Measurements from ENCODE around the gene HS3ST3A1.

Gene HS3ST3A1

DNA sequence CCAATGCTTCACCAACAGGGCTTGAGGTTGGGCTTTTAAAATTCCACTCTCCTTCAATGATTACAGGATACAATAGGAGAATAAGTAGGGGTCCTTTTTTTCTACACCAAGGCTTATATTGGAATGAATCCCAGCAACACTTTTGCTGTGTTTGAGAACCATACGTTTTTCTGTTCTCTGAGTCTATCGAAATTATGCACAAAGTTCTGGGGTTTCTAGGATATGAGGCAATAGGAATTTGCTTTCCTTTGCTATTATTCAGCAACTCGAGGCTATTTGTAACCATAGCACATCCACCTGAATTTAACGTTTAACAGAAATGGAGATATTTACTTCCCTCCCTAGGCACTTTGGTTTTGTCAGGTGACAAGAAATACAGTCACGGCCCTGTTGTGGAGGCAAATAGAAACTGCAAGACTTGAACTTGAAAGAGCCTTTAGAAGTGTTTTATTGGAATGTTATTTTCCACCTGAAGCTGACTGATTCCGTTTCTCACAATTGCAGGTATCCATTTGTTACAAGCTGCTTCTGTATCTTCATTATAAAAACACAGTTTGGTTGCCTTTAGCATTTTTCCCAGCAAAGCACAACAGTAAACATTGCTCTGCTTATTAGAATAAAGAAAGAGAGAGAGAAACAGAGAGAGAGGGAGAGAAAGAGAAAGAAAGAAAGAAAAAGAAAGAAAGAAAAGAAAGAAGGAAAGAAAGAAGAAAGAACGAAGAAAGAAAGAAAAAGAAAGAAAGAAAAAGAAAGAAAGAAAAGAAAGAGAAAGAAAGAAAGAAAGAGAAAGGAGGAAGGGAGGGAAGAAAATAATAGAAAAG, 109.6 kb downstream of the HS3ST3A1 start:
- DNase-seq (ENCODE audit: low read depth): no peak

DNA sequence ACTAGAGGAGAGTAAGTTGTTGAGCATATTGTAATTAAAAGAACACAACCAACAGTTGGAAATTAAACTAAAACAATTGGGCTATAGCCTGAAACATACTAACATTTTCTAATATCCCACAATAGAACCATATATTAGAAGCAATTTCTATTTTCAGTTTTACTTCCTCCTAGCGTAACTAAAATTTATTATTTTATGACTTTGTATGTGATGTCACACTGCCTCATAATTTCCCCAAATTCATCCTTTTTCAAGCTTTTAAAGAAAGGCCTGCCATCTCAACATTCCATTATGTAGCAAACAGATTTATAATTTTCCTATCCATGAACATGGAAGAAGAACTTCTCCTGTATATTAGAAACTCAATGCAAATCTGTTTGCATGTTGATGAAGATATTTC, 110.2 kb downstream of the HS3ST3A1 start:
- DNase-seq (ENCODE audit: low read depth): no peak

DNA sequence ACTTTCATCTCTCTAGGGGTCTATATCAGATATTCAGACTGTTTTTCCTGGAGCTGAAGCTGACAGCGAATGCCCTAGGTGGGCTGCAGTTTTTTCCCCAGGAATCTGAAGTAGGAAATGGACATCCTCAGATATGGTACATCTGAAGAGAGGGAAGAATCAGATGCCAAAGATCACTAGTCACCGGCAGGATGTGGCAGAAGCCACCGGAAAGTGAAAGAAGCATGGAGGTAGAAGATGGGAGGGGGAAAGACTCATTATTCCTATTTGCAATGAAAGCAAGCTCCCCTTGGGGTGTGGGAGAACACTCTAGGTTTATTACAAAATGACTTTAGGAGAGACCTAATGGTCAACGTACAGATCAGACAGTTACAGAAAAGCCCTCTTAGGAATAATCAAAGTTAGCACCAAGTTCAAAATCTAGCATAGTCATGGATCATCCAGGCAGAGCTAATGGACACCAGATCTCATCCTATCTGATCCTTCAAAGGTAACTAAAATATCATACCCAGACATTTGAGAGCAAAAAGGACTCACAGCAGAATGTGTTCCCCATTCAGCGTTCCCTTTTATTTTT, 110.7 kb downstream of the HS3ST3A1 start:
- no peak for DNase-seq (ENCODE audit: low read depth)

DNA sequence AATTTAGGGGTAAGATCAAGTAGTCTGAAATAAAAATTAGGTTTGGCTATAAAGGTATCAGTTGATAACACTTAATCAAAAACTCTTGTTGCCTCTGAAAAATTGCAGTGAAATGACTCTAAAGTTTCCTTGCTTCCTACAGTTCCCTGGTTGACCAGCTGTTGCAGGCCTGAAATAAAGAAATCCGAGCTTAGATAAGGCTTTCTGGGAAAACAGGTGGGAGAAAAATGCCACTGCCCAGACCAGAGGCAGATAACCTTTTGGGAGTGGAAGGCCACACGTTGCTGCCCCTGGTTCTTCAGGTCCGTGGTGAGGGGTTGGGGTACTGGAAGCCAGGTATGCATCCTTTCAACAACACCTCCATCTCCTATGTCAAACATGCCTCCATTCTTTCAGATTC, 111.3 kb downstream of the HS3ST3A1 start:
- DNase-seq (ENCODE audit: low read depth): no peak

DNA sequence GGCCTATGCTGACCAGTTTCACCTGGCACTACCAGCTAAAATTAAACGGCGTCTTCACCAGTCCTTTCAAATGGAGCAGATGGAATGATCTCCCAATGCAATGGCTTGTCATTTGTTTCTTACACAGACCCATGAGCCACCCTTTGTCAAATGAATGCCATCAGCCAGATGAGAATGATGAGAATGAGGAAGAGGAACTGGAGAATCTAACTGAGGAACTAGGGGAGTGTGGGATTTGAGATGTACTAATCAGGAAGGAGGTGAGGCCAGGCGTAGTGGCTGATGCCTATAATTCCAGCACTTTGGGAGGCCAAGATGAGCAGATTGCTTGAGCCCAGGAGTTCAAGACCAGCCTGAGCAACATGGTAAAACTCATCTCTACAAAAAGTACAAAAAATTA, 116.4 kb downstream of the HS3ST3A1 start:
- no peak for DNase-seq (ENCODE audit: low read depth)

DNA sequence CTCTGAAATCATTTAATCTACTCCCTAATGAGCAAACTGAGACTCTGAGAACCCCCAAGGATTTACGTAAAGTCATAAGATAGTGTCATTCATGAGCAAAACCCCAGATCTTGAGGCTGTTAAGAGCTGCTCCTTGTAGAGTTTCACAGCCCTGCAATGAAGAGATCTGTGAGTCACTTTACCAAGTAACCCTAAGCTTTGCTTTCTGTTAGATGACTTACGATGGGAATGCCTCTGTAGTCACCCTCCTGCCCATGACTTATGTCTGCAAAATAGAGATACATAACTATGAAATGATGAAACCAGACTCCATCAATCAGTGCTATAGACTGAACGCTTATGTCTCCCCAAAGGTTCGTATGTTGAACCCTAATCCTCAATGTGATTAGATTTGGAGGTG, 117.7 kb downstream of the HS3ST3A1 start:
- no peak for DNase-seq (ENCODE audit: low read depth)

DNA sequence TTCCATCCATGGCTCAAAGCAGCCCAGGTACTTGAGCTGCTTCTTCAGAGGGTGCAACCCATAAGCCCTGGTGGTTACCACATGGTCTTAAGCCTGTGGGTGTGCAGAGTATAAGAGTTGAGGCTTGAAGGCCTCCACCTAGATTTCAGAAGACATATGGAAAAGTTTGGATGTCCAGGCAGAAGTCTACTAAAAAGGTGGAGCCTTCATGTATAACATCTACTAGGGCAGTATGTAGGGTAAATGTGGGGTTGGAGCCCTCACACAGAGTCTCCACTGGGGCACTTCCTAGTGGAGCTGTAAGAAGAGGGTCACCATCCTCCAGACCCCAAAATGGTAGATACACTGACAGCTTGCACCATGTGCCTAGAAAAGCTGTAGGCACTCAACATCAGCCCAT, 120.9 kb downstream of the HS3ST3A1 start:
- DNase-seq (ENCODE audit: low read depth): no peak

DNA sequence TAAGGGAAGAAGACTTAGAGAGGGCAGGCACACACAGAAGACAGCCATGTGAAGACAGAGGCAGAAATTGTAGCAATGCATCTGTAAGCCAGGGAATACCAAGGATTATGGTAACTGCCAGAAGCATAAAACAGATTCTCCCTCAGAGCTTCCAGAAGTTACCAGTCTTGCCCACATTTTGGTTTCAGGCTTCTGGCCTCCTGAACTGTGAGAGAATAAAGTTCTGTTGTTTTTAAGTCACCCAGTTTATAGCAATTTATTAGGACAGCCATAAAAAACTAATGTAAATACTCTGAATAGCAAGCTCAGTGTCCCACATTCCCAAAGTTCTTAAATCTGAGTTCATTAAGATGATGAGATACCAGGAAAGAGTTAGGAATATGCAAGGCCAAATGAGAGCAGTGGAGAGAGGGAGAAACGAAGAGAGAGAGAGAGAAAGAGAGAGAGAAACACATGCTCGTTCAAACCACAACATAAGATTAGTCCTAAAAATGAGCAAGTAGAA, 123.4 kb downstream of the HS3ST3A1 start:
- no peak for DNase-seq (ENCODE audit: low read depth)

DNA sequence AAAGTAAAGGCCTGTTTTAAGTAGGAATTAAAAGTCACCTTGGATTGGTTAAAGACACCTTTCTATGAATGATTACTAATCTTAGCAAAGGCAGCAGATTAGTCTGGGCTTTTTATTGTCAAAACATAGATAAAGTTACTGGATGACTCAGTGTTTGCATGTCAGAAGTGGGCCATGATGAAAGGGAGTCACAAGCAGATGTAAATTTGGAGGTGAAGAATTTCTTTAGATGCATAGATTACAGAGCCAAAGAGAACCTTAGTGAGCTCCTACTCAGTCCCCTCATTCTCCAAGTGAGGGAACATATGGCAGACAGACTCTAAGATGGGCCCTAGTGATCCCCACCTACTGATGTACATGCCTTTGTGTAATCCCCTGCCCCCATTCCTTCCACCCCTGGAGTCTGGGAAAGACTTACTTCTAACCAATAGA, 124.5 kb downstream of the HS3ST3A1 start:
- no peak for DNase-seq (ENCODE audit: low read depth)

DNA sequence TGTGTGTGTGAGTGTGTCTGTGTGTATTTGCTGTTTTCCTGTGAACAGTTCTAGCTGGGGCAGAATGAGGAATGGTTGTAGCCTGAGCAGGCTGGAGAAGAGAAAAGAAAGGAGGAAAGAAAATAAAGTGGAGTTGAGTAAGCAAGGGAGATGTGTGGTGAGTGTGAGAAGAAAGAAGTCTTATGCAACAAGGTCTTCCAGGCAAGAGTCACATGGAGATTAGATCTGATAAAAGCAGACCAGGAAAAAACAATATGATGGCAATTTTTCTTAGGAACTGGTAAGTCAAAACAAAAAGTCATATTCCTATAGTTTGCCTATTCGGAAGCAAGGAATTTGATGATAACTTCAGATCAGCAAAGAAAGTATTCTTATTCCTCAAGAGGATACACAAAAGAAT, 125.0 kb downstream of the HS3ST3A1 start:
- no peak for DNase-seq (ENCODE audit: low read depth)

DNA sequence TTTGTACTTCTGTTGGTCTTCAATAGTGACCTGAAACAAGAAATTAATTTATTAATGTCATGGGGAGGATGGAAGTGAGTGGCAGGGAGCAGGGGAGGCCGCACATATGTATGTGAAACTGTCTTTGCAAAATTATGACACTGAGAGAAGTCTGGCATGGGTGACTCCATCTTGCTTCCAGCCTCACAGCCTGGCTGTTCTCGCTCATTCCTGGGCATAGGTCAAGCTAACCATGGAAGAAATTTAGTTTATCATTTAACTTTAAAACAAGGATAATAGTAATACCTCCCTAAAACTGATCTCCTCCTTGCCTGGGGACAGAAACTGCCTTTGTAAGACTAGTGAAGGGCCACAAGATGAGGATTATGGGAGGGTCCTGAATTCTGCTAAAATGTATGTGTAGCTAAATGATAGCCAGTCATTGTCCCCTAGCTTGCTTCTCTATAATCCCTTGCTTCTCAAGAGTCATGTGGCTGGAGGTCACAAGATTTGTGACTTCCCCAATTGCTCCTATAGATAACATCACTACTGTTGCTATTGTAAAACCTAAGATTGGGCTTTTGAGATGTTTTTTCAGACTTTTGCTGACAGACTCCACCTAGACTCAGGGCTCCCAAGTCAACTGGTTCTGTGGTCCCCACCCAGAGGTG, 126.0 kb downstream of the HS3ST3A1 start:
- no peak for DNase-seq (ENCODE audit: low read depth)

DNA sequence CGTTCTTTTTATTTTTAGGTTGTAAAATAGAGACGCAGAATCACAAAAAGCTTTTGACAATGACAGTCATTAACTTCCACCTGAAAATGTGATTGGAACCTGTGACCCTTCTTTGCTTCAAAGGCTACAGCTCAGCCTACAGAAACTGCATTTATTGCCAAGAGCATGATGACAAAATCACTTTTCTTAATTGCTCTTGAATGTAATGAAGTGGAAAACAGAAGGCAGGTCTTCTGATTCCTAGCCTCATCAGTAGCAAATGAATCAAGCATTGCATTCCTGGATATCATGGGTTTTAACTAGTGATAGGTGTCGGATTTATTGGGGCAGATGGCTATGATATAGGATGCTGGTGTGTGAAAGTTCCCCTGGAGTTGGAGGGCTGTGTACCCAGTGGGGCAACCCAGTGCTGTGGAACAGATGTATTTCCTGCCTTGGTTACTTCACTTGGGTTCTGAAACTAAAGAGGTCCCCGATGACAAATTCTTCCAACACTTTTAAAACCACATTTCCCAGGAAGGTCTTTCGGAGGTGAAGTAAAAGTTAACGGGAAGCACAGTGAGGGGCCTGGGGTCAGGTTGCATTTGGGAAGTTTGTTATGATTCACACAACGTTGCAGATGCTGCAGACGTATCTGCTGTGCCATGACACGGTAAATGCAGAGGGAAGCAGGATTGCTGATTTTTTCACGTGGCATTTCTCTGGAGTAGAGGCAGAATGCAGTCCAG, 127.5 kb downstream of the HS3ST3A1 start:
- no peak for DNase-seq (ENCODE audit: low read depth)

DNA sequence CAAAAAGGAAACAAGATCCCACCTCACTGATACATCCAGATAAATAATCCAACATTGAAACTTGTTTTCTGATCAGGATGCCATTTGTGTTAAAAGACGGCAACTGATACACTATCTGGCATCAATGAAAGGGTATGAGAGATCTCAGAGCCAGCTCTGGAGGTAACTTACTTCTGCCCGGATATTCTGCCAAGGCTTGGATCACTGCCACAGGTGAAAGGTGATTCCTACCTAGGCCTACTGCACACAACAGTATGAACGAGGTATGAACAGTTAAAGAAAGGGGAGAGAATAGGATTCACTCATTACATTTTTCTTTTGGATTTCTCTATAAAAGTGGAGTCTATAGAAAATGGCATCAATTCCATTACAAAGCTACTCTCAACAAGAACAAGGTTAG, 136.1 kb downstream of the HS3ST3A1 start:
- DNase-seq (ENCODE audit: low read depth): no peak

DNA sequence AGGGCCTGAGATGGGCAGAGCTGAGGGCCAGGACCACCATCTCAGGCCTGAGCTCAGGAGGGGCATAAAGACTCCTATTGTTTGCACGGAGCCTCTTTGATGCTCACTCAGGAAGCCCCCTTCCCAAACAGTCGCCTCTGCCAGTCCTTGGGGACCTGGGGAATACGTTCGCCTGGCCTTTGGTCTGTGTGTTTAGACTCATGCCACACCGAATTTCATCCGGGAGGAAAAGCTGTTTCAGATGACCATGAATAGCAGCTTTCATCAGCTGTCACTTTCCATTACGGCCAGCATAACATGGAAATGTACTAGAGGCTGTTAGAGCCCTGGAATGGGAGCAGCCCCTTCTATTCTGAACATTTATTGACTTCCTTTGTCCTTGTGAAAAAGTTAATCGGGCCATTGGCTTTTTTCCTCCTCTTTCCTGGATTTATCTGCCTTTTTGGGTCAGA, 139.0 kb downstream of the HS3ST3A1 start:
- no peak for DNase-seq (ENCODE audit: low read depth)

DNA sequence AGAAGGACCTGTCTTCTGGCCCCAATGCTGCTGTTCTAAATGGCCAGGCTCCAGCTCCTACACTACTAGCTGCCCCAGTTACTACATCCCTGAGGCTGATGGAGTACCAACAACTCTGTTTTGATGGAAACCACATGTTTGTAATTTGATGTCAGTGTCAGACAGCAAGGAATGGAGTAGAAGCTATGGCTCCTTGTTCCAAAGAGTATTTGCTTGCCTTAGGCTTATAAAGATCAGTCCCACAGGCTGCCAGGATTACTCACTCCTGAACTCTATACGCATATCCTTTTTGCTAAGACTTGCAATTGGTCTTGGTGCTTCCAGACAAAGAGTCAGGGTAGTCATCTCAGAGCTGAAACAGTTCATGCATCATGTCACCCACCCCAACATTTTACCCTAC, 139.6 kb downstream of the HS3ST3A1 start:
- DNase-seq (ENCODE audit: low read depth): no peak

DNA sequence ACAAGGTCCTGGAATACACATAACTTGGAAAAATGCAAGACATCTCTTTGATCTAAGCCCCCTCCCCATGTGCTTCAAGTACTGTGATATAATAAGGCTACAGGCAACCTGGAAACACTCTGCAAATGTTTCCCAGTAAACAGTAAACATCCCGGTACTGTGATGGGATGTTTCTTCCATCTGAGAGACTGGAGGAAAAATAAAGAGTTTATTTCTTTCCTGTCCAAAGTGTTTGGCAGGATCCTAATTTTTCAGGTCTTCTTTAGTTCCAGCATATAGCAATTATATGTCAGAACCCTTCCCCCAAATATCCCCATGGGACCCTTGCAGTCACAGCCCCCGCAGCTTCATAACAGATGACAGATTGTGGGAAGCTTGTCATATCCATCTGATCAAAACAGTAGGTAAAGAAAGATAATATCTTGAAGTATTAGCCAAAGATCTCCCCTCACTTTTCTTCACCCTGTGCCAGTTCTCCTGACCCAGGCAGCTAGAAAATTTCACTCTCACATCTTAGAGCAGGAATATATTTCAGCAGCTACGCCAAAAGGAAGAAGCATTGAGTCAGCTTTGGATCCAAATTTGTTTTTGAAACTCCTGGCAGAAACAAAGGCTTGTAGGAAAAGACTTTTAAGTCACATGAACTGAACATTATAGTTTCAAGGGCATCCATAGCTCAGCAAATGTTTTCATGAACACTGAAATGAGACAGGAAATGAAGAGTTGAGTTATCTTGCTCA, 141.3 kb downstream of the HS3ST3A1 start:
- no peak for DNase-seq (ENCODE audit: low read depth)

DNA sequence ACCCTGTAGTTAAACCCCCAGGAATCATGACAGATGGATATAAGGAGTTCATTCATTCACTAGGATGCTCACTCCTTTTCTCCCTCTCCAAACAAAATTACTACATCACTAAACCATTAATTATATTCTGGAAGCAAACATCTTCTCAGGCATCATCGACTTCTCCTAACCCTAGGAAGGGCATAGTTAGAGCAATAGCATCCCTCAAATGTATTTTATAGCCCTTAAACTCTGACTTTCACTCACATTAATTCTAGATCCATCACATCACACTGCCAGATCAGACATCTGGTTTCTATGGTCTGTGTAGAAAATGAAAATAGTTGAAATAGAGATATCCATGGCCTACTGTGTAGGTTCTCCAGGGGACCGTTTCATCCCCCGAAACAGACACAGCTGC, 143.9 kb downstream of the HS3ST3A1 start:
- DNase-seq (ENCODE audit: low read depth): no peak
